HG03139 (cell line): ENCODE data around the gene SCG2.
A peak's percentile ranks its signal among the peaks of the same experiment; 100 is the strongest.

Experiments used
- ATAC-seq: cut with Tn5 transposase; IDR thresholded peaks from one replicate; pipeline ENCODE4 v1.9.1; 2021; ENCODE audit not compliant: unreplicated experiment

Gene SCG2

GRCh38 chr2:223601932-223602666 is at the start of gene SCG2:
Gene SCG2 (minus strand): TSS chr2:223602361. CDS start chr2:223599282, 3,079 bp downstream.
- peak; percentile 95 for ATAC-seq

GRCh38 chr2:223649554-223650533 is 47.7 kb upstream of the SCG2 start:
- no peak for ATAC-seq

GRCh38 chr2:223648755-223649154 is 46.6 kb upstream of the SCG2 start:
- ATAC-seq: no peak

GRCh38 chr2:223647258-223647952 is 45.2 kb upstream of the SCG2 start:
- peak; percentile 90 for ATAC-seq

GRCh38 chr2:223644136-223644535 is 42.0 kb upstream of the SCG2 start:
- no peak for ATAC-seq

- ATAC-seq: no peak
These were observed 41.1 kb upstream of the SCG2 start for GRCh38 chr2:223643309-223643708.

GRCh38 chr2:223642506-223642905 is 40.3 kb upstream of the SCG2 start:
- no peak for ATAC-seq

GRCh38 chr2:223641082-223641481 is 38.9 kb upstream of the SCG2 start:
- no peak for ATAC-seq

GRCh38 chr2:223635080-223635479 is 32.9 kb upstream of the SCG2 start:
- no peak for ATAC-seq

- ATAC-seq: no peak
These were observed 32.1 kb upstream of the SCG2 start for GRCh38 chr2:223634238-223634637.

- ATAC-seq: no peak
These were observed 31.5 kb upstream of the SCG2 start for GRCh38 chr2:223633656-223634055.

GRCh38 chr2:223632826-223633225 is 30.7 kb upstream of the SCG2 start:
- no peak for ATAC-seq

- ATAC-seq: no peak
These were observed 24.6 kb upstream of the SCG2 start for GRCh38 chr2:223626716-223627115.

- ATAC-seq: no peak
These were observed 23.5 kb upstream of the SCG2 start for GRCh38 chr2:223625652-223626051.

- no peak for ATAC-seq
These were observed 19.7 kb upstream of the SCG2 start for GRCh38 chr2:223621901-223622300.

GRCh38 chr2:223619486-223620129 is 17.4 kb upstream of the SCG2 start:
- no peak for ATAC-seq

GRCh38 chr2:223618172-223619035 is 16.2 kb upstream of the SCG2 start:
- ATAC-seq: no peak

- ATAC-seq: no peak
These were observed 12.4 kb upstream of the SCG2 start for GRCh38 chr2:223614534-223614933.

GRCh38 chr2:223613017-223613950 is 11.1 kb upstream of the SCG2 start:
- no peak for ATAC-seq
